CD4-positive, alpha-beta T cell (primary cell): ENCODE measurements around the gene CCR5AS.

ENCODE experiments used
- ATAC-seq: fragments of 200-7000 bp; cut with Tn5 transposase; one replicate; pipeline ENCODE4 v1.10.0; 2022; ENCODE audit warnings: mild to moderate bottlenecking; ENCODE audit not compliant: poor library complexity
- CTCF ChIA-PET: fragments of 350-600 bp; sonication (Branson Sonifier 250); formaldehyde crosslinking; loops from one replicate; lab custom pipeline; 2021; ENCODE audit warnings: antibody characterized with exemption, inconsistent platforms; lab: Charles Lee
- POLR2A ChIA-PET: fragments of 350-600 bp; sonication (Branson Sonifier 250); formaldehyde crosslinking; loops from one replicate; lab custom pipeline; 2021; ENCODE audit warnings: antibody characterized with exemption, inconsistent platforms; lab: Charles Lee
- DNase-seq, 14 experiments: peaks; one replicate each; pipeline ENCODE4 v3.0.0-alpha.2; 2013 to 2020; ENCODE audit warnings: mixed read lengths in 2 of 14
- H3K27ac ChIP-seq, 2 donors: one replicate each; pipeline versions ENCODE4 v1.5.1 to v1.7.0; 2013; ENCODE audit warnings: low read length in 2 of 2, low read depth in 1 of 2, mild to moderate bottlenecking in 1 of 2
- H3K27me3 ChIP-seq, 2 experiments: 1 replicate in 1 of 2; 2 replicates in 1 of 2; pipeline versions ENCODE4 v1.6.1 to v1.7.0; 2013; ENCODE audit warnings: low read length in 2 of 2, control low read depth in 1 of 2, mild to moderate bottlenecking in 1 of 2, moderate library complexity in 1 of 2; ENCODE audit not compliant: insufficient read depth in 2 of 2, control insufficient read depth in 1 of 2
- H3K36me3 ChIP-seq: one replicate; pipeline ENCODE4 v1.6.1; 2013; ENCODE audit warnings: low read length, control low read depth; ENCODE audit not compliant: insufficient read depth
- H3K4me1 ChIP-seq: one replicate; pipeline ENCODE4 v1.6.1; 2013; ENCODE audit warnings: low read length, control low read depth; ENCODE audit not compliant: insufficient read depth
- H3K4me3 ChIP-seq: one replicate; pipeline ENCODE4 v1.5.1; 2013; ENCODE audit warnings: mild to moderate bottlenecking, low read length, moderate library complexity
- H3K9me3 ChIP-seq, 2 experiments: 1 replicate in 1 of 2; 2 replicates in 1 of 2; pipeline versions ENCODE4 v1.6.1 to v1.7.0; 2013; ENCODE audit warnings: low read length in 2 of 2, mild to moderate bottlenecking in 2 of 2, control low read depth in 1 of 2, moderate library complexity in 1 of 2; ENCODE audit not compliant: control insufficient read depth in 1 of 2, insufficient read depth in 1 of 2
- H3K27ac Mint-ChIP-seq: one replicate; pipeline ENCODE4 v1.8.0; 2020; ENCODE audit warnings: mixed read lengths
- H3K27me3 Mint-ChIP-seq: one replicate; pipeline ENCODE4 v1.8.0; 2021; ENCODE audit warnings: mixed read lengths
- H3K36me3 Mint-ChIP-seq: one replicate; pipeline ENCODE4 v1.8.0; 2021; ENCODE audit warnings: low read depth, mixed read lengths
- H3K4me1 Mint-ChIP-seq: one replicate; pipeline ENCODE4 v1.8.0; 2021; ENCODE audit warnings: low read depth, mixed read lengths
- H3K4me3 Mint-ChIP-seq: one replicate; pipeline ENCODE4 v1.8.0; 2020; ENCODE audit warnings: mild to moderate bottlenecking, mixed read lengths
- H3K9me3 Mint-ChIP-seq: one replicate; pipeline ENCODE4 v1.8.0; 2020; ENCODE audit warnings: mixed read lengths
- intact Hi-C, 2 experiments: fragments of 100-400 bp; cut with DNase I in 1 of 2; cut with micrococcal nuclease in 1 of 2; formaldehyde crosslinking; loops; one replicate each; pipeline versions ENCODE4 v1.15.1 to v1.9.0; 2023 to 2025; cut with DNase I, micrococcal nuclease
- TF ChIP-seq, protein P1 (sequence below): fragments of 200-600 bp; IDR thresholded peaks from one replicate; pipeline ENCODE4 v1.8.0; 2022; ENCODE audit warnings: antibody characterized with exemption, mild to moderate bottlenecking

Gene CCR5AS

DNA sequence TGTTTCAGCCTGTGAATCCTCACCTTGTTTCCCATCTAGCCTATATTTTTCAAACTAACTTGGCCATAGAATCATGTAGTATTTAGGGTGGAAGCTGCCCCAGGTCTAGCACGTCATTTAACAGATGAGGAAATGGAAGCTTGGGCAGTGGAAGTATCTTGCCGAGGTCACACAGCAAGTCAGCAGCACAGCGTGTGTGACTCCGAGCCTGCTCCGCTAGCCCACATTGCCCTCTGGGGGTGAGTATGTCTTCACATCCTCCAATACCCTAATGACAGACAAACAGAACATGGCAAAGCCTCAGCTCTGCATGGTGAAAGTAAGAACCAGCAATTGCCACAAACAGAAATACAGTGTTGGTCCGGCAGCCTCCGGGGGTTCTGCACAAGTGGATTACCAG, 38.3 kb downstream of the CCR5AS start:
- Histone ChIP-seq H3K4me3 (no peak overlapping the region), H3K9me3 (no peaks in the 10 kb centered on the region), H3K36me3 (no peaks in the 10 kb centered on the region), H3K4me1 (peaks cover 57% of the 10 kb centered on the region), H3K27me3 (no peaks in the 10 kb centered on the region), H3K27ac (no peak overlapping the region)
- Mint-ChIP-seq H3K4me1 (peaks cover 40% of the 10 kb centered on the region), H3K4me3 (peak overlapping the region; percentile 2), H3K27ac (peak overlapping the region; percentile 77), H3K36me3 (no peaks in the 10 kb centered on the region), H3K9me3 (no peaks in the 10 kb centered on the region), H3K27me3 (no peaks in the 10 kb centered on the region)
- DNase-seq (peak; percentile 18 to 90 (median 54)), ATAC-seq (peak; percentile 74)
- intact Hi-C loops, result no loop called here
- ChIA-PET CTCF (interaction anchor here (0.6 to 6.3 kb wide), 29 partner anchors 9 to 430 kb away, joined by 3 to 86 read pairs (median 5); partner anchors contain the start of genes CCR1 and CCR2), POLR2A (interaction anchor here (0.8 to 1.7 kb wide), 7 partner anchors 9 to 270 kb away, joined by 3 to 5 read pairs (median 3); no protein-coding TSS in a partner anchor)
- TF ChIP-seq, protein P1, sequence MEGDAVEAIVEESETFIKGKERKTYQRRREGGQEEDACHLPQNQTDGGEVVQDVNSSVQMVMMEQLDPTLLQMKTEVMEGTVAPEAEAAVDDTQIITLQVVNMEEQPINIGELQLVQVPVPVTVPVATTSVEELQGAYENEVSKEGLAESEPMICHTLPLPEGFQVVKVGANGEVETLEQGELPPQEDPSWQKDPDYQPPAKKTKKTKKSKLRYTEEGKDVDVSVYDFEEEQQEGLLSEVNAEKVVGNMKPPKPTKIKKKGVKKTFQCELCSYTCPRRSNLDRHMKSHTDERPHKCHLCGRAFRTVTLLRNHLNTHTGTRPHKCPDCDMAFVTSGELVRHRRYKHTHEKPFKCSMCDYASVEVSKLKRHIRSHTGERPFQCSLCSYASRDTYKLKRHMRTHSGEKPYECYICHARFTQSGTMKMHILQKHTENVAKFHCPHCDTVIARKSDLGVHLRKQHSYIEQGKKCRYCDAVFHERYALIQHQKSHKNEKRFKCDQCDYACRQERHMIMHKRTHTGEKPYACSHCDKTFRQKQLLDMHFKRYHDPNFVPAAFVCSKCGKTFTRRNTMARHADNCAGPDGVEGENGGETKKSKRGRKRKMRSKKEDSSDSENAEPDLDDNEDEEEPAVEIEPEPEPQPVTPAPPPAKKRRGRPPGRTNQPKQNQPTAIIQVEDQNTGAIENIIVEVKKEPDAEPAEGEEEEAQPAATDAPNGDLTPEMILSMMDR, result no peak

DNA sequence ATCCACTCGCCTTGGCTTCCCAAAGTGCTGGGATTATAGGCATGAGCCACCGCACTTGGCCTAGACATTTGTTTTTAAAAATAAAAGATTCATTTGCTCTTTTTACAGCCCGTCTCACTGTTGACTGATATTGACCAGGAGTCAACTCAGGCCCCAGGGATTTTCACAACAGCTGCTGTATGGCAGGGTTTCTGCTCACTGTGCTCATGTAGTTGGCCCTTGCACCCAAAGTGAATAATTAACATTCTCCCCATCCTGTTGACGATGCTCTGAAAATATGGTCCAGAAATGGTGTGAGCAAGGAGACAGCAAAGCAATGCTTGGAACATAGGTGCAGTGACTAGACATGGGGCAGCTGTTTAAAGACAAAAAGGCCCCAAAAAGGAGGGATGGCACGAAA, 39.1 kb downstream of the CCR5AS start:
- no peak for DNase-seq
- Histone ChIP-seq H3K9me3 (no peaks in the 10 kb centered on the region), H3K4me3 (no peak overlapping the region), H3K27me3 (no peaks in the 10 kb centered on the region), H3K27ac (no peak overlapping the region), H3K36me3 (no peaks in the 10 kb centered on the region), H3K4me1 (peaks cover 52% of the 10 kb centered on the region)
- Mint-ChIP-seq H3K36me3 (no peaks in the 10 kb centered on the region), H3K9me3 (no peaks in the 10 kb centered on the region), H3K27ac (no peak overlapping the region), H3K27me3 (no peaks in the 10 kb centered on the region), H3K4me1 (peaks cover 37% of the 10 kb centered on the region), H3K4me3 (no peak overlapping the region)
- intact Hi-C loops, result no loop called here
- ATAC-seq, result no peak
- POLR2A ChIA-PET, result interaction anchor here (0.6 to 1.4 kb wide), 3 partner anchors 18 to 91 kb away, joined by 3 to 5 read pairs (median 3); no protein-coding TSS in a partner anchor
- CTCF ChIA-PET, result interaction anchor here (0.6 to 6.3 kb wide), 23 partner anchors 8 to 429 kb away, joined by 3 to 86 read pairs (median 7); partner anchors contain the start of genes CCR1 and CCR2
- TF ChIP-seq, protein P1, result no peak

DNA sequence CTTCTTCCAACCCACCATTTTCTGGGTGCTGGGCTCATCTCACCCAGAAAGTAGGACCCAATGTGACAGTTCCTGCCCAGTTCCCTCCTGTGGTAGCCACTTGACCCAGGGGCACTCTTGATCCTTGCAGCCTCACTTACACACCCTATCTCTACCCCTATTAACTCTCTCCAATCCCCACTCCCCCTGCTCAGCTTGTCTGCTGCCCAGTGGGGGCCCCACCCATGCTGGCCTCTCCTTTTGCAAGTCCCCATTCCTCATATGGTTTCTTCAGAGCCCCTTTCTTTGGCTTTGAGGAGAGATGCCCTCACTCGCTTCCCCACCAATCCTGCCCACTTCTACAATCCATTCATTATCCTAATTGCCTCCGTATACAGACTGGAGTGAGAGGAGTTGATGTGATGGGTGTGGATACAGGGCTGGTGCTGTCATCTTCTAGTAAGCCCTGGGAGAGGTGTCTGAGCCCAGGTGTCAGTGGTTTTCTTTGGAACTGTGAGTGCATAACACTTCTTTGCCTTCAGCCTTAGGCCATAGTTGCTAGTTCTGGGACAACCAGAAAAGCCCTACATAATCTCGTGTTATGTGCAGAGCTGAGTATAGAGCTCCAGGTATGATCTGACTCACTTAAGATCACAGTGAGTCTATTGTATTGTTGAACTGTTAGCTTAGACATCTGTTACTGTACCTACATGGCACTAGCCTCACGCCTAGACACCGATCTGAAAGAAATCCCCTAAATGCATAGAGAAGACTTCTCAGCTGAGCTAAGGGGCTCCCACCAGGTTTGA, 40.9 kb downstream of the CCR5AS start:
- POLR2A ChIA-PET, result no interaction called here
- Mint-ChIP-seq H3K27me3 (no peaks in the 10 kb centered on the region), H3K27ac (no peak overlapping the region), H3K36me3 (no peaks in the 10 kb centered on the region), H3K9me3 (no peaks in the 10 kb centered on the region), H3K4me1 (peaks cover 34% of the 10 kb centered on the region), H3K4me3 (no peak overlapping the region)
- CTCF ChIA-PET, result interaction anchor here (1.4 kb wide), 1 partner anchor 287 kb away, joined by 3 read pairs; no protein-coding TSS in a partner anchor
- H3K4me3 ChIP-seq, result no peak overlapping the region
- no peaks in the 10 kb centered on the region for H3K36me3 ChIP-seq
- H3K27me3 ChIP-seq, result no peaks in the 10 kb centered on the region
- ATAC-seq (no peak), DNase-seq (no peak)
- no peaks in the 10 kb centered on the region for H3K9me3 ChIP-seq
- peaks cover 58% of the 10 kb centered on the region for H3K4me1 ChIP-seq
- intact Hi-C loops, result loop anchor here in 1 of 2 experiments (1.0 kb wide), 1 partner anchor 91 kb away; no protein-coding TSS in a partner anchor
- TF ChIP-seq, protein P1, result no peak
- no peak overlapping the region for H3K27ac ChIP-seq
